PC-9 (cell line): ENCODE measurements around the gene SCO1. TPM values are rescaled to one million over a fixed set of nuclear protein-coding genes. Genes with fewer than 3 reads are reported as not detected.

Source experiments
- BruUV-seq: library from RNA; stranded (reverse); fragments of 400-500 nt; replicated peaks from 2 replicates; lab custom pipeline; 2021; lab: Mats Ljungman, UMichigan
- CTCF ChIA-PET: fragments of 300-600 bp; sonication (Branson Sonifier 250); formaldehyde crosslinking; loops from one replicate; lab custom pipeline; 2022; ENCODE audit warnings: antibody characterized with exemption; lab: Charles Lee
- POLR2A ChIA-PET: fragments of 300-600 bp; sonication (Branson Sonifier 250); formaldehyde crosslinking; loops from one replicate; lab custom pipeline; 2022; ENCODE audit warnings: antibody characterized with exemption; ENCODE audit not compliant: unreplicated experiment; lab: Charles Lee
- DNase-seq, 2 experiments: peaks; one replicate each; pipeline versions ENCODE4 v3.0.0 to v3.0.0-alpha.2; 2015 to 2022; ENCODE audit warnings: mixed read lengths in 1 of 2
- H2AFZ ChIP-seq: fragments of 200-600 bp; sonication (generic); 2 replicates; pipeline ENCODE4 v1.8.1; 2017; ENCODE audit warnings: antibody characterized with exemption
- H3F3A ChIP-seq: fragments of 200-600 bp; sonication (generic); 2 replicates; pipeline ENCODE4 v1.8.1; 2017; ENCODE audit warnings: antibody characterized with exemption, mild to moderate bottlenecking, low read depth; ENCODE audit not compliant: insufficient read depth
- H3K27ac ChIP-seq: fragments of 200-600 bp; sonication (generic); 2 replicates; pipeline ENCODE4 v1.6.1; 2016; ENCODE audit warnings: mixed run types
- H3K27me3 ChIP-seq: fragments of 200-600 bp; sonication (generic); 2 replicates; pipeline ENCODE4 v1.6.1; 2016; ENCODE audit warnings: low read depth, mixed run types; ENCODE audit not compliant: insufficient read depth
- H3K36me3 ChIP-seq: fragments of 200-600 bp; sonication (generic); 2 replicates; pipeline ENCODE4 v1.6.1; 2016; ENCODE audit warnings: low read depth, mixed run types
- H3K4me1 ChIP-seq: fragments of 200-600 bp; sonication (generic); replicated peaks from 2 replicates; pipeline ENCODE4 v1.6.1; 2016; ENCODE audit warnings: mixed run types; ENCODE audit not compliant: insufficient read depth
- H3K4me2 ChIP-seq: fragments of 200-600 bp; sonication (generic); 2 replicates; pipeline ENCODE4 v1.6.1; 2017; ENCODE audit warnings: mixed run types
- H3K4me3 ChIP-seq: fragments of 200-600 bp; sonication (generic); 2 replicates; pipeline ENCODE4 v1.6.1; 2016; ENCODE audit warnings: mixed run types
- H3K79me2 ChIP-seq: fragments of 200-600 bp; sonication (generic); 2 replicates; pipeline ENCODE4 v1.6.1; 2017; ENCODE audit warnings: low read depth, mixed run types
- H3K9me2 ChIP-seq: fragments of 200-600 bp; sonication (generic); 2 replicates; pipeline ENCODE4 v1.8.1; 2017; ENCODE audit warnings: mild to moderate bottlenecking; ENCODE audit not compliant: insufficient read depth
- H3K9me3 ChIP-seq: fragments of 200-600 bp; sonication (generic); 2 replicates; pipeline ENCODE4 v1.8.1; 2016; ENCODE audit warnings: low read depth; ENCODE audit not compliant: insufficient read depth
- H4K20me1 ChIP-seq: fragments of 200-600 bp; sonication (generic); 2 replicates; pipeline ENCODE4 v1.8.1; 2017; ENCODE audit not compliant: insufficient read depth
- CTCF ChIP-seq: fragments of 200-600 bp; sonication (generic); conservative IDR thresholded peaks from 2 replicates; pipeline ENCODE4 v1.6.1; 2017; ENCODE audit warnings: mixed run types, antibody characterized with exemption, mild to moderate bottlenecking, moderate library complexity
- EZH2 ChIP-seq: fragments of 200-600 bp; sonication (generic); IDR thresholded peaks from 2 replicates; pipeline ENCODE4 v1.8.0; 2017; ENCODE audit warnings: antibody characterized with exemption, low read depth
- intact Hi-C: fragments of 100-400 bp; cut with micrococcal nuclease; formaldehyde crosslinking; loops from one replicate; pipeline ENCODE4 v1.10.0; 2022; ENCODE audit not compliant: unreplicated experiment
- total RNA-seq: library from RNA; stranded (reverse); gene quantifications from 2 replicates; pipeline ENCODE4 v1.2.3, GENCODE V29; 2021

SCO1 gene
- total RNA-seq, 1 experiment from 2014 or later, result 39.6 TPM

GRCh38 chr17:10727192-10727591, 29.9 kb upstream of the SCO1 start:
- ChIA-PET CTCF (interaction anchor here (0.6 kb wide), 1 partner anchor 973 kb away, joined by 3 read pairs; no protein-coding TSS in a partner anchor), POLR2A (no interaction called here)
- H3K9me2 ChIP-seq, result no peaks in the 10 kb centered on the region
- H3K27ac ChIP-seq, result no peak overlapping the region
- BruUV-seq, result no TSS peak
- H3K79me2 ChIP-seq, result no peaks in the 10 kb centered on the region
- no peaks in the 10 kb centered on the region for H3F3A ChIP-seq
- H3K4me2 ChIP-seq, result no peak overlapping the region
- H3K36me3 ChIP-seq, result no peaks in the 10 kb centered on the region
- peaks cover 27% of the 10 kb centered on the region; the same call in 1 of the 2 replicates for H3K27me3 ChIP-seq
- TF ChIP-seq CTCF (no peak), EZH2 (no peak)
- H3K4me3 ChIP-seq, result no peak overlapping the region
- no peaks in the 10 kb centered on the region for H3K9me3 ChIP-seq
- no peak for DNase-seq
- H4K20me1 ChIP-seq, result no peaks in the 10 kb centered on the region
- no peaks in the 10 kb centered on the region for H3K4me1 ChIP-seq
- intact Hi-C loops, result no loop called here
- no peak overlapping the region for H2AFZ ChIP-seq

GRCh38 chr17:10726196-10726595, 28.9 kb upstream of the SCO1 start:
- intact Hi-C loops, result no loop called here
- Histone ChIP-seq H2AFZ (no peak overlapping the region), H3K36me3 (no peaks in the 10 kb centered on the region), H3K27ac (no peak overlapping the region), H3K9me3 (no peaks in the 10 kb centered on the region), H3K4me3 (no peak overlapping the region), H3K27me3 (peaks cover 21% of the 10 kb centered on the region; the same call in 1 of the 2 replicates), H3K4me2 (no peak overlapping the region), H3K79me2 (no peaks in the 10 kb centered on the region), H3K4me1 (no peaks in the 10 kb centered on the region), H3F3A (no peaks in the 10 kb centered on the region), H4K20me1 (no peaks in the 10 kb centered on the region), H3K9me2 (no peaks in the 10 kb centered on the region)
- ChIA-PET CTCF (no interaction called here), POLR2A (no interaction called here)
- no TSS peak for BruUV-seq
- no peak for DNase-seq
- TF ChIP-seq EZH2 (no peak), CTCF (no peak)

GRCh38 chr17:10725262-10725661, 27.9 kb upstream of the SCO1 start:
- Histone ChIP-seq H3K4me1 (no peaks in the 10 kb centered on the region), H3K4me3 (no peak overlapping the region), H3K79me2 (no peaks in the 10 kb centered on the region), H3K9me2 (no peaks in the 10 kb centered on the region), H3K4me2 (no peak overlapping the region), H3K27me3 (peaks cover 21% of the 10 kb centered on the region; the same call in 1 of the 2 replicates), H3F3A (no peaks in the 10 kb centered on the region), H3K27ac (no peak overlapping the region), H2AFZ (no peak overlapping the region), H3K36me3 (no peaks in the 10 kb centered on the region), H3K9me3 (no peaks in the 10 kb centered on the region), H4K20me1 (no peaks in the 10 kb centered on the region)
- no TSS peak for BruUV-seq
- DNase-seq, result no peak
- POLR2A ChIA-PET, result no interaction called here
- CTCF ChIA-PET, result no interaction called here
- intact Hi-C loops, result no loop called here
- TF ChIP-seq CTCF (no peak), EZH2 (no peak)
